NCI-H524 treated with DMSO at 0.1 percent for 48 hours (cell line): ENCODE results near the gene CSF1R.
"Not testable (repeated sequence)": the region's sequence is repeated elsewhere in the genome, so short reads cannot be mapped to it uniquely, and the experiment has no call there.

Experiments used
- DNase-seq: peaks from one replicate; lab custom pipeline; 2025; lab: John Stamatoyannopoulos, UW

CSF1R gene

DNA sequence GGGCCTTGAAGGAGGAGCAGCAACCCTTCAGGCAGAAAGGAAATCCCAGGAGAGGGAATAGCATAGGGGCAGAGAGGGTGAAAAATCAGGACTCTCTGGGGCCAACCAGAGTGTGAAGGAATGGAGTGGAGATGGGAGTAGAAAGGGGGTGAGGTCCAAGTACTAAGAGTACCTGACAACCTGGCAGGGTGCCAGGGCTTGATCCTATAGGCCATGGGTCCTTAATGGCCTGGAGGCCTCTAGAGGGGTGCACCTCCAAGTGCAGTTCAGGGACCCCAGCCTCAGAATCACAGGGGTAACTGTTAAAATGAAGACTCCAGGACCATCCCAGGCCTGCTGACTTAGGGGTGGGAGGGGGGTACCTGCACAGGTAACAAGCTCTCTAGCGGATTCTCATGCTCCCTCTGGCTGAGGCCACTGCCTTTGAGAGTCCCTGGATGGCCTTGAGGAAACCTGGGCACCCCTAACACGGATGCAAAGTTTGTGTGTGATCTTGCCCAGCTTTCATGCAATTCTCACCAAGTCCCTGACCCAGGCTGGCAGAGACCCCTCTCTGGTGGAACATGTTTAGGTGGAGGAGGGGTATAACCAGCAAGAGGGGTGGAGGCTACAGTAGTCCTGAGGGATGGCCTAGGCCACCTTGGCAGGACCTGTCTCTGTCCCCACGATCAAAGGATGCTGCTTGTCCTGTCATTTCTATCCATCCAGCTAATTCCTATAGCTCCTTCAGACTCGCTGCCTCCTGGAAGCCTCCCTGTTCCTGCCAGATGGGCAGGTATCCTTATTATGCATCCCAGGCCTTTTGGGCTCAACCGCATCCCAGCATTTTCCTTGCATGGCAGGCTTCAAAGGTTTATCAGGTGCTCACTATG is 17.6 kb upstream of the CSF1R start:
- DNase-seq = no peak

DNA sequence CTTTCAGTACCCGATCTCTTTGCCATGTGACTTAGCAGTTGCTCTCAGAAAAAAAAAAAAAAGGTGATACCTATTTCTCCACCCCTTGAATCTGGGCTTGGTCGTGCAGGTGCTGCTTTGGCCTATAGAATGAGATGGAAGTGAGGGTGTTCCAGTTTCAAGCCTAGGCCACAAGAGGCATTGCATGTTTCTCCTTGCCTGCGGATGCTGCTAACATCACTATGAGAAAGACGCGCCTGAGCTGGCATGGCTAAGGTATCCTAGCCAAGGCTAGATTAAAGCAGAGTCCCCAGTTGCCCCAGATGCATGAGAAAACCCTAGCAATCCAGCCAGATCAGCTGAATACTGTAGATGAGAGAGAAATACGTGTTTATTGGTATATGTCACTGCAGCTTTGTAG is 14.7 kb upstream of the CSF1R start:
- no peak for DNase-seq

DNA sequence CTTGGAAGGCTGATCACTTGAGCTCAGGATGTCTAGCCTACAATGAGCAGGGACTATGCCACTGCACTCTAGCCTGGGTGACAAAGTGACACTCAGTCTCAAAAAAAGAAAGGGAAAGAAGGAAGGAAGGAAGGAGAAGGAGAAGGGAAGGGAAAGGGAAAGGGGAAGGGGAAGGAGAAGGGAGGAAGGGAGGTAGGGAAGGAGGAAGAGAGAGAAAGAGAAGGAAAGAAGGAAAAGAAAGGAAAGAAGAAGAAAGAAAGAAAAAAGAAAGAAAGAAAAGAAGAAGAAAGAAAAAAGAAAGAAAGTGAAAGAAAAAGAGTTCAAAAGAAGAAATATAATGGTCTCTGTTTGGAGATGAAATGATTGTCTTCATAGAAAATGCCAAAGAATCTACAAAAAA is 10.8 kb upstream of the CSF1R start:
- DNase-seq = no peak

- DNase-seq = no peak
Observed at GRCh38 chr5:150092159-150092787, 5.9 kb upstream of the CSF1R start.

DNA sequence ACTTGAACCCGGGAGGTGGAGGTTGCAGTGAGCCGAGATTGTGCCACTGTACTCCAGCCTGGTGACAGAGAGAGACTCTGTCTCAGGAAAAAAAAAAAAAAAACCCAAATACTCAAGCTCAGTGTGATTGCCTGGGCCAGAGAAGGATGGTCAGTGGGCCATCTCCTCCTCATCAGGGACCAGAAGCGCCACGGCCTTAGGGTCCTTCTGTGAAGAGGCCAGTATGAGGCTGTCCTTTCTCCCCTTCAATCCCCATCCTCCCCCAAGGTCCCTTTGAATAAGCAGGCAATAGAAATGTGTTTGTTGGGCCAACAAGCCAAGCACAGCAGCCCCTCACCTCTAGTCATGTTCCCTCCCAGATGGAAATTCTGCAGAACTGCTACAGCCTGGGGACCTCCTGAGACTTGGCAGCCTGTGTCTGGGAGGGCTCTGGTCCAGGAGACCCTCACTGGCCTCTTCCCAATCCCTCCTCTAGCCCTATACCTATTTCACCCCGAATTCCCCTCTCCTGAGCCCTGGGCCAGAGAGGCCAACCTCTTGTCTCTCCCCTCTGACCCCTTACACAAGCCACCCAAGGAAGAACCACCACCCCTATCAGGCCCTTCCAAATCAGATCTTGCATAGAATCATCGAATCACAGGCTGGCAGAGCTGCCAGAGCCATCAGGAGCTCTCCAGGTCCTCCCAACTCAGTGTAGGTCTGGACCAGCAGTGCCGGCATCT is 1.0 kb downstream of the CSF1R start:
- no peak for DNase-seq

GRCh38 chr5:150084754-150085153 is 1.6 kb downstream of the CSF1R start:
- not testable (repeated sequence) for DNase-seq

DNA sequence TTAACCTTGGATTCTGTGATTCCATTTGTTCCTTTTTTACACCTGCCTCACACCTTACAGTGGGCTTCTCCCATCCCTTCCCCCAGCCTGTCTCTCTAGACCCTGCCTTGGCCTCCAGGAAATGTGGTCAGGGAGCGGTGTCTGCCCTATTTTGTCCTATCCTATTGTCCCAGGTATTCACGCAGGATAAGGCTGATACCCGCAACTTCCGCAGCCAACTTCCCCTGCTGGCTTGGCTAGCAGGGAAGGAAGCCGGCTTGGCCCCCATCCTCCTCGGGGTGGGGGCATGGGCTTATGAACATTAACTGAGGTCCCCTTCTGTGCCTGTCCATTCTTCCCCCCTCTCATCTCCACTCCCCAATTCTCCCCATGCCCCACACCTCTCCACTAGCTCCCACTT is 3.5 kb downstream of the CSF1R start:
- DNase-seq = no peak

- no peak for DNase-seq
Observed at GRCh38 chr5:150082374-150082773, 4.0 kb downstream of the CSF1R start.

DNA sequence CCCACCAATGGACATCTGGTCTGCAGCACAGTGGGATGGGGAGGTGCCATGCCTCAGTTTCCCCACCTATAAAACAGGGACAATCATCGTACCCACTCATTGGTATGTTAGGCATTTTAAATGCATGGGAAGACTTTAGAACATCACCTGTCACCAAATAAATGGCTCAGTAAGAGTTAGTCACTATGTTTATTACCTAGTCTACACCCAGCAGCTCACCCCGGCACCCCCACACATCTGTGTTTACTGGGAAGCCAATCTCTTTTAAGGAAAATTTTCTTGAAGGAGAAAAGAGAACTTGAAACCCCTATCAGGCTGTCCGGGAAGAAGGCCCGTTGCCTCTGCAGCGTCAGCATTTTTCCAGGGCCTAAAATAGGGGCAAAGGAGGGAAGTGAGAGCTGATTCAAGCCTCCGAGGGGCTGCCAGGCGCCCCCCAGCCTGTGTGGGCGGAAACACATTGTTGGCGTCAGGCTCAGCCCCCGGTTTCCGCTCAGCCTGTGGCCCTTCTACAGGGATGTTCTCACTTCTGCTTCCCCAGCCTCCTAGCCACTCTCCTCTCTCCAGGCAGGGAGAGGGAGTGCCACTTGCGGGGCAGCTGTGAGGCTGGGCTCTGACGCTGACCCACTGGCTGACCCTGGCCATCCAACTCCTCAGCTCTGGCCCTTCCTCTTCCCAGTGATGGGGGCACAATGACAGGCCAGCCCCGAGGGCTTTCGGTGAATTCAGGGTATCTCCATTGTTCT is 4.6 kb downstream of the CSF1R start:
- DNase-seq = no peak

DNA sequence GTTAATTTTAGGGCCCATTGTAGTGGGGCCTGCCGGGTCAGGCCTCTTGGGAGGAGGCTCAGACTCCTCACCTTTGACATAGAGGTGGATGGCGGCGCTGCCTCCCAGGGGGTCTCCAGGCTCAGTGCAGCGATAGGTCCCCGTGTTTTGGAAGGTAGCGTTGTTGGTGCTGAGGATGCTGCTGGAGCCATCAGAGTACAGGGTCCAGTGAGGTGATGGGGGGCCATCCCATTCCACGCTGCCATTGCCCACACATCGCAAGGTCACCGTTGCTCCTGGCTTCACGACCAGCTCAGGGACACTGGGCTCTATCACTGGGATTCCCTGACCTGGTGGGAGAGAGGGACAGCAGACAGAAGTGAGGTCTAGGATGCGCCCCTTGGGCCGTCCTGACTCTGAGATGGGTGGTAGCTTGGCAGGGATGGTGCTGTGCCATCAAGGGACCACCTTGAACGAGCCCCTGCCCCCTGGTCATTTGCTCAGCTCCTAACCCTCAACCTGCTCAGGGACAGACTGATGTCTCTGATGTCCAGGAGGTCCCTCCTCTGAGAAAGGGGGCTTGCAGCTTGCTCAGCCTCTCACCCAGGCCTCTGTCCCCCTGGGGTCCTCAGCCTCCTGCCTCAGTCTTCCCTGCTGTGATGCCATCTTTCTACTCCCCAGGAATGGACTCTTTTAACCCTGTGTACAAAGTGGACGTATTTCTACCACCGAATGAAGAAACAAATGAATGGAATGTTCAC is 5.5 kb downstream of the CSF1R start:
- DNase-seq = no peak

DNA sequence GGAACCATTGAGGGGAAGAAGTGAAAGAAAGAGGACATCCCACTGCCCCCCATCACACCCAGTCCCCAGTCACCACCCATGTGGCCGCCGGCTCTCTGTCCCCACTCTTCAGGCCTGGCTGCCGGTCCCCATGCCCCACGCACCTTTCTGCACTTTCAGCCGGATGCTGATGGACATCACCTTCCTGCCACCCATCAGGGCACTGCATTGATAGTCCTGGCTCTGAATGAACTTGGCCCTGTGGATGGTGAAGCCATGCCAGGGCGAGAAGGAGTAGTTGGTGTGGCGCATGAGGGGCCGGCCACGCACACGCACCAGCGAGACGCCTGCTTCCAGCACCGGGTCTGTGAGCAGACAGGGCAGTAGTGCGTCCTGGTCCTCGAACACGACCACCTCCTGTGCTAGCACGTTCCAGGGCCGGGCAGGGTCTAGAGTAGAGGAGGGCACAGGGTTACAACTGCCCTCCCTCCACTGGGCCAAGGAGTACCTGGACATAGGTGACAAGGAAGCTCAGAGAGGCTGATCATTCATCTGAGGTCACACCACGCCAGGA is 6.4 kb downstream of the CSF1R start:
- no peak for DNase-seq

- no peak for DNase-seq
Observed at GRCh38 chr5:150078802-150079689, 7.3 kb downstream of the CSF1R start.

GRCh38 chr5:150077996-150078801 is 8.2 kb downstream of the CSF1R start:
- no peak for DNase-seq

- DNase-seq = no peak
Observed at GRCh38 chr5:150077060-150077459, 9.3 kb downstream of the CSF1R start.

DNA sequence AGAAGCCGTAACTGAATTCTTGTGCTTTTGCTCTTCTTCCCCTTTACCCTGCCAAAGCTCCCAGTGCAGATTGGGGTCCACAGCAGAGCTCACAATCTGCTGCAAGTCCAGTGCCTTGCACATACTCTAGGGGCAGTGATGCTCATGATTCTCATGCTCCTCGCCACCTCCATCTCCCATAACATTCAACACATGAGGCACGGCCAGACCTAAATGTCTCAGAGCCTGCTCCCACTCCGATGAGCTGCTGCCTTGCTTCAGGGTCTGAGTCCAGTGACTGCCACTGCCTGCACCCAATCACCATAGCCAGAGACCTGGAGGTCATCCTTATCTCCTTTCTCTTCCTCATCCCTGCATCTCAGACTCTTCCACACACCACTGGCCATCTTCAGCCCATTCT is 10.5 kb downstream of the CSF1R start:
- DNase-seq = no peak

DNA sequence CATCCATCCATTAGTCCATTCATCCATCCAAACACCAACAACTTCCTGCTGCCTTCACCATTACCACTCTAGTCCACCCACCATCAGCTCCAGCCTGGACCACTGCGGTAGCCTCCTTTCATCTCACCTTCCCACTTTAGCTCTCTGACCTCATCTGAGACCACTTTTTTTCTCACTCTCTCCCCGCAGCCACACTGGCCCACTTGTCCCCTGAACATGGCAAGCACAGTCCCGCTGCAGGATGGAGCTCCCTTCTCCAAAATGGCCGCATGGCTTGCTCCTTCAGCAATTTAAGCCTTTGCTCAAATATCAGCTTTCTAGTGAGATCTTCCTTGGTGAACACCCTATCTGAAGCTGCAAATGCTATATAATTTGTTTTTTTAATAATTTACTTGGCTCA is 11.1 kb downstream of the CSF1R start:
- DNase-seq = no peak

DNA sequence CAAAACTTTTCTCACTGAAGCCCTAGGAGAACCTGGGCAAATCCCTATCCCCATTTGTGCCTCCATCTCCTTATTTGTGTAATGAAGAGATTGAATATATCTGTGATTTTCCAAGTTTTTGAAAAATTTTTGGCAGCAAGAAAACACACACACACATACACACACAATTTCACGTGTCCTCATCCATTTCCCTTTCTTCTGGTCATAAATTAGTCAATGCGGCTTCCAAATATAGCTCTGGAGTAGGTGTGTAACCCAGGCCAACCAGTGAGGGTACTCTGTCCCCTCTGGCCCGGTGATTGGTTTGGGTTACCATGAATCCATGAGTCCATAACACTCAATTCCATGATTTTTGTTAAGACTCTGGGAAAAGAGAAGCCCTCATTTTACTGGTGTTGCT is 12.7 kb downstream of the CSF1R start:
- DNase-seq = no peak

GRCh38 chr5:150073086-150073625 is 13.2 kb downstream of the CSF1R start:
- no peak for DNase-seq

DNA sequence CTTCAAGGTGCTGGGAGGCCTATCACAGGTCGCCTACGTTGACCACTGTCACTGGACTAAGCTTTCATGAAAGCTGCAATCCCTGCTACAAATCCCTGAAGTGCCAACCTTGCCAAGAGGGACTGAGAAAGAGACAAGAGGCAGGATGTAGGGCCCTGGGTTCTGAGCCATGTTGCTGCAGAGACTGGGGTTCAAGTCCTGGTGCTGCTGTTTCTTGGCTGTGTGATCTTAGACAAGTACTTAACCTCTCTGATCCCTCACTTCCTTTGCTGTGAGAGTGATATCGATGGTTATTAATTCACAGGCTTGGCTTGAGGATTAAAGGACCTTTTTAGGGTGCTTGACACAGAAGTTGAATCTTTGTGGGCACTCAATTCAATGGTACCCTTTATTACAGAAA is 15.5 kb downstream of the CSF1R start:
- no peak for DNase-seq
